ENCODE results near the gene VAV3. TPM values are rescaled to one million over a fixed set of nuclear protein-coding genes. Genes with fewer than 3 reads are reported as not detected.

The VAV3 gene
- total RNA-seq, 4 donors from 2014 or later, result 44.1 to 123 (median 111) TPM

GRCh38 chr1:107953556-107953955 is 11.4 kb downstream of the VAV3 start:
- H3K27ac ChIP-seq, result no peak overlapping the region
- no peak for DNase-seq
- WGBS, 2 donors (ENCODE audit: low coverage in 1 of 2), result 80 to 100% methylated on average over 1 to 3 of the region's 3 CpGs
- intact Hi-C loops (cut with DNase I; ENCODE audit: low total_unique reads) (no loop called here), in situ Hi-C loops (cut with MboI; ENCODE audit: low pct_ligation_motif_present in 1 of 4, low pct_unique_long_range_greater_than_20kb in 1 of 4, low sequenced_read_pairs in 3 of 4) (no loop called here)
- H3K4me1 ChIP-seq, result peaks cover 0 to 10% (median 0%) of the 10 kb centered on the region in 4 donors
- H3K9me3 ChIP-seq, result no peaks in the 10 kb centered on the region
- TF ChIP-seq EP300 (IDR thresholded peaks at IDR 0.05; ENCODE audit: low read depth) (no peak), CTCF (IDR thresholded peaks at IDR 0.05) (no peak), POLR2A (IDR thresholded peaks at IDR 0.05) (no peak), POLR2AphosphoS5 (IDR thresholded peaks at IDR 0.05) (no peak)
- H3K4me3 ChIP-seq, result no peak overlapping the region
- H3K36me3 ChIP-seq, result no peaks in the 10 kb centered on the region
- no peaks in the 10 kb centered on the region for H3K27me3 ChIP-seq

- H3K4me3 ChIP-seq, result no peak overlapping the region
- H3K9me3 ChIP-seq, result no peaks in the 10 kb centered on the region
- no peaks in the 10 kb centered on the region for H3K36me3 ChIP-seq
- 52 to 60% methylated on average over 2 of the region's 2 CpGs for WGBS, 2 donors (ENCODE audit: low coverage in 1 of 2)
- H3K4me1 ChIP-seq, result peaks cover 0 to 10% (median 0%) of the 10 kb centered on the region in 4 donors
- H3K27me3 ChIP-seq, result no peaks in the 10 kb centered on the region
- TF ChIP-seq EP300 (IDR thresholded peaks at IDR 0.05; ENCODE audit: low read depth), result no peak
- no peak for TF ChIP-seq POLR2AphosphoS5 (IDR thresholded peaks at IDR 0.05)
- TF ChIP-seq CTCF (IDR thresholded peaks at IDR 0.05), result no peak
- no peak overlapping the region for H3K27ac ChIP-seq
- in situ Hi-C loops (cut with MboI; ENCODE audit: low pct_ligation_motif_present in 1 of 4, low pct_unique_long_range_greater_than_20kb in 1 of 4, low sequenced_read_pairs in 3 of 4) (no loop called here), intact Hi-C loops (cut with DNase I; ENCODE audit: low total_unique reads) (no loop called here)
- DNase-seq, result no peak
These were observed 12.0 kb downstream of the VAV3 start for GRCh38 chr1:107952989-107953388.

- in situ Hi-C loops (cut with MboI; ENCODE audit: low pct_ligation_motif_present in 1 of 4, low pct_unique_long_range_greater_than_20kb in 1 of 4, low sequenced_read_pairs in 3 of 4), result no loop called here
- Histone ChIP-seq H3K4me1 (peaks cover 0 to 10% (median 0%) of the 10 kb centered on the region in 4 donors), H3K27me3 (no peaks in the 10 kb centered on the region), H3K9me3 (no peaks in the 10 kb centered on the region), H3K4me3 (no peak overlapping the region), H3K27ac (no peak overlapping the region), H3K36me3 (no peaks in the 10 kb centered on the region)
- no peak for TF ChIP-seq POLR2A (IDR thresholded peaks at IDR 0.05)
- no peak for TF ChIP-seq EP300 (IDR thresholded peaks at IDR 0.05; ENCODE audit: low read depth)
- no peak for TF ChIP-seq POLR2AphosphoS5 (IDR thresholded peaks at IDR 0.05)
- TF ChIP-seq CTCF (IDR thresholded peaks at IDR 0.05), result no peak
- no peak for DNase-seq
- intact Hi-C loops (cut with DNase I; ENCODE audit: low total_unique reads), result no loop called here
- WGBS, 2 donors (ENCODE audit: low coverage in 1 of 2), result 46 to 75% methylated on average over 3 of the region's 3 CpGs
These were observed 14.5 kb downstream of the VAV3 start for GRCh38 chr1:107950464-107950863.

GRCh38 chr1:107949467-107950253 is 15.3 kb downstream of the VAV3 start:
- 24 to 40% methylated on average over 3 of the region's 3 CpGs for WGBS, 2 donors (ENCODE audit: low coverage in 1 of 2)
- H3K36me3 ChIP-seq, result no peaks in the 10 kb centered on the region
- intact Hi-C loops (cut with DNase I; ENCODE audit: low total_unique reads) (no loop called here), in situ Hi-C loops (cut with MboI; ENCODE audit: low pct_ligation_motif_present in 1 of 4, low pct_unique_long_range_greater_than_20kb in 1 of 4, low sequenced_read_pairs in 3 of 4) (no loop called here)
- DNase-seq, result no peak
- H3K27ac ChIP-seq, result no peak overlapping the region
- H3K4me1 ChIP-seq, result peaks cover 0 to 10% (median 0%) of the 10 kb centered on the region in 4 donors
- no peak overlapping the region for H3K4me3 ChIP-seq
- no peaks in the 10 kb centered on the region for H3K9me3 ChIP-seq
- H3K27me3 ChIP-seq, result no peaks in the 10 kb centered on the region
- TF ChIP-seq CTCF (IDR thresholded peaks at IDR 0.05) (no peak), POLR2A (IDR thresholded peaks at IDR 0.05) (no peak), POLR2AphosphoS5 (IDR thresholded peaks at IDR 0.05) (no peak), EP300 (IDR thresholded peaks at IDR 0.05; ENCODE audit: low read depth) (no peak)

Data from transverse colon (tissue), 4 donors.